ENCODE results near the gene PXMP4. TPM values are rescaled to one million over a fixed set of nuclear protein-coding genes. Genes with fewer than 3 reads are reported as not detected.

PXMP4 gene
- total RNA-seq, 1 donor from 2014 or later: 19.5 TPM

DNA sequence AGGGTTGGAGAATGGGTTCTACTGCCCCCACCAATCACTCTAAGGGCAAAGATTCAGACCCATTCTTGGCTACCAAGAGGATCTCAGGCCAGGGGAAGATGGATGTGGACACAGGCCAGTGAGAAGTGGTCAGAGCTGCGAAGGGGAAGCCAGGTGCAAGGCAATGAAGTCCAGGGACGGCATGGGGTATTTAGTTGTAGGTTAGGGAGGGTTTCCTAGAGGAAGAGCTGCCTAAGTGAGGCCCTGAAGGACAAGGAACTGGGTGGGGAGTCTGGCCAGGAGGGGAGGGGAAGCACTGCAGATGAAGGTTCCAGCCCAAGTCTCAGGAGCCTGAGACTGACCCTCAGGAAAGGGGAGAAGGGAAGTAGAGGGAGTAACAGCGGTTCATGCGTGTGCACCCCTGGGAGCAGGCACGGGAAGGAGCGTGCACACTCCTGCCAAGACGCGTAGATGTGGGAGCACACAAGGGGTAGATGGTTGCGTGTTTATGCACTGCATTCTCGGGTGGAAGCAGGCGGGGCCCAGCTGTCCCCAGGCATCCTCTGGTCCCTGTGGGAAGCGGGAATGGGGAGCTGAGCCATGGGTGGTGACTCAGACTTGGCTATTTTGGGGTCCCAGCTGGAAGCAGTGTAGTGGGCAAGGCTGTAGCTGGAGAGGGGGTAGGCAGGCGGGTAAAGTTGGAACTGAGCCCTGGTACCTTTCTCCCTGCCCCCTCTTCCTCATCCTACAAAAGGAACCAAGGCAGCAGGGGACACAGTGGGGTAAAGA, 50.1 kb downstream of the PXMP4 start:
- DNase-seq (ENCODE audit: low spot score): no peak

DNA sequence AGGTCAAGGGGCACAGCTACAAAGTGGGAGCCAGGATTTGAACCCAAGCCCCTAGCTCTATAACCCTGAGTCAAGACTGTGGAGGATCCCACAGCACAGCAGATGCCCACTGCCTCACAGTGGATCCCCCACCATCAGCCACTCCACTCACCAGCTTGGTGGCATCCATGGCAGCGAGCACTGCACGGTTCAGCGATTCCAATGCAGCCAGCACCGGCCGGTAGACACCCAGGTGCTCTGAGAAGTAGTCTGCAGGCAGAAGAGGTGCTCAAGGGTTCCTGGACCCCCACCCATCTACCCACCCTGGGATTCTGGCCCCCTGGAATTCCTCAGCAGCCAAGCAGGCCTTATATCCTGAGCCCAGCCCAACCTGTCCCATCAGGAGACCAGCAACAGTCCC, 50.9 kb downstream of the PXMP4 start:
- DNase-seq (ENCODE audit: low spot score): no peak

DNA sequence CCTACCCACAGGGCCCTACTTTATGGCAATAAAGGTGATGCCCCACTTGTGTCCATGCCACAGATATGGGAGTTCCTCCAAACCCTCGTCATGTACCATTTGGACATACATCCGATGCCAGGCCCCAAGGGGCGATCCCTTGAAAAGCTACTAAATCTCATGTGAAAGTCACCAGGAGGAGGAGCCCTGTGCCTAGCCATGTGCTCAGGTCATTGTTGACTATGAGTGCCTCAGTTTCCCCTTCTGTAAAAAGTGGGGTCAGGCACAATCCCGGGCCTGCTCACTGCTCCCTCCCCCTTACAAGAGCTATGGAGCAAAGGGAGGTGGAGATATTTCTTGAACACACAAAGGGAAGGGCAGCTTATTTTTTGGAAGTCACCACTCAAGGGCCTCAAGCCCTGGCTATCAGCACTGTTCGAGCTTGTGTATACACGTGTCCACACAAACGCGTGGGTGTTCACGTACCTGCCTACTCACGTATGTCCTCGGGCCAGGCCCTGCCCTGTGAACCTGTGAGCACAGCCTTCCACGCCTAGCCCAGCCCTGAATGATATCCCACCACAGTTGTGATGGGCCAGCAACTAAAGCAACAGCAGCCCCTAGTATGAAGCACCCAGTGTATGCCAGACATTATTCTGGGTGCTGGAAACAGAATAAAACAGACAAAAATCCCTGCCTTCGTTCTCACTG, 51.5 kb downstream of the PXMP4 start:
- DNase-seq (ENCODE audit: low spot score): no peak

DNA sequence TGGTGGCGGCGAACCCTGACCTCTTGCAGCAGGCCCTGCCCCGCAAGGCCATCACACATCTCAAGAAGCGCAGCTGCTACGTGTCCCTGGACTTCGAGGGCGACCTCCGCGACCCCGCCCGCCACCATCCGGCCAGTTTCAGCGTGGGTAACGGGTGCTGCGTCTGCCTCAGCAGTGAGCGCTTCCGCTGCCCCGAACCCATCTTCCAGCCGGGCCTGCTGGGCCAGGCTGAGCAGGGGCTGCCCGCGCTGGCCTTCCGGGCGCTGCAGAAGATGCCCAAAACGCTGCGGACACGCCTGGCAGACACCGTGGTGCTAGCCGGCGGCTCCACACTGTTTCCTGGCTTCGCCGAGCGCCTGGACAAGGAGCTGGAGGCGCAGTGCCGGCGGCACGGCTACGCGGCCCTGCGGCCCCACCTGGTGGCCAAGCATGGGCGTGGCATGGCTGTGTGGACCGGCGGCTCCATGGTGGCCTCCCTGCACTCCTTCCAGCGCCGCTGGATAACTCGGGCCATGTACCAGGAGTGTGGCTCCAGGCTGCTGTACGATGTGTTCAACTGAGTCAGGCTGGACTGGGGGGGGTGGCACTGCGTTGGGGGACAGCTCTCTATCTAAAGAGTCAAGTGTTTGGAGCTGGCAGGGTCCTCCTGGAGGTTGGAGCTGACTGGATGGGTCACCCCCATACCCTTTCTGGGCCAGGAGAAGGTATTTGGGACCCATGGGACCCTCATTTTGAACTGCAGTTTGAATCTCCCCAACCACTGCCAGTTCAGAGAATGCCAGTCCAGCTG, 52.2 kb downstream of the PXMP4 start:
- peak; percentile 79 for DNase-seq (ENCODE audit: low spot score)

DNA sequence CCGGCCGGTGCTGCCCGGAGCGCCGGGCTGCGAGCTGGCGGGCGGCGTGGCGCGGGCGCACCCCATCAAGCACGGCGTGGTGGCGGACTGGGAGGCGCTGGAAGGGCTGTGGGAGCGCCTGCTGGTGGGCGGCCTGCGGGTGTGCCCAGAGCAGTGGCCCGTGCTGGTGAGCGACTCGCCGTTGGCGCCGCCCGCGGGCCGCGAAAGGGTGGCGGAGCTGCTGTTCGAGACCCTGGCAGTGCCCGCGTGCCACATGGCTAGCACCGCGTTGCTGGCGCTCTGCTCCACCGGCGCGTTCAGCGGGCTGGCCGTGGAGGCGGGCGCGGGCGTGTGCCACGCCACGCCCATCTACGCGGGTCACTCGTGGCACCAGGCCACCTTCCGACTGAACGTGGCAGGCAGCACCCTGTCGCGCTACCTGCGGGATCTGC, 52.9 kb downstream of the PXMP4 start:
- DNase-seq (ENCODE audit: low spot score): no peak

DNA sequence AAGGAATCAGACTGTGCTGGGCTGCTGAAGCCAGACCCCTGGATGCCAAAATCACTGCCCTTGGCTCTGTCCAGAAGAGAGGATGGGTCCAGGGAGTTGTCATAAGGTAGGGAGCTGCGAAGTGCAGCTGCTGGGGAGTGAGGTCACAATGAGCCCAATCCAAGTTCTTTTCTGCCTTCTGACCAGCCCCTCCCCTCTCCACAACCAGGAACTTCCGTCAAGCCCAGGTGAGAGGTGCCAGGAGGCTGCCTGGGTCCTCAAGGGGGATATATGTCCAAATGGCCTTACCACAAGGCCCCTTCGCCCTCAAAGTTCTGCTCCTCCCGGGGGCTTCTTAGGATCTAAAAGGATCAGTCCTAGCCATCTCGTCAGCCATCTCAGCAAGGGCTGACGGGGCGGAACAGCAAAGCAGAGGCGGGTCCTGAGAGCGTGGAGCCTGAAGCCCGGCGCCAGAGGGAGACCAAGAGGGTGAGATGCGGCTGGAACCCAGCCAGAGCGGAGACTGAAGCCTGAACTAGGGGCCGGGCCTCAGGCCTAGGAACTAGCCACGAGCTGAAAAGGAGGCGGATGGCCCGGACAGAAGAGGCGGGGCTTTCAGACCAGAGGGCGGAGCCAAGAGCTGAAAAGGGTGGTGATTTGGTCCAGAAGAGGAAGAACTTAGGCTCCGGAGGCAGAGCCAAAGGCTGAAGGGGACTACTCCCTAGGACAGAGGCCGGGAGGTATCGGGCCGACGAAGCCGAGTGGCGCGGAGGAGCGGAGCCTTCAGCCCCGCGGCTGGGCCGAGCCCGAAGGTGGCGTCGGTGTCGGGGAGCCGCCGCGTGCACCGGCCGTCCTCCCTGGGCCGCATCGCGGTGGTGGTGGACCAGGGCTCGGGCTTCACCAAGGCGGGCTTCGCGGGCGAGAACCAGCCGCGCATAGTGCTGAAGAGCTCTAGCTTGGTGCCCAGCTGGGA, 53.5 kb downstream of the PXMP4 start, which contains the start of gene ACTL10:
TSS of gene ACTL10 (plus strand) at position 651 of the 952 bp plus-strand sequence. CDS start 555 bp downstream, outside the sequence.
- DNase-seq (ENCODE audit: low spot score): peak; percentile 98

DNA sequence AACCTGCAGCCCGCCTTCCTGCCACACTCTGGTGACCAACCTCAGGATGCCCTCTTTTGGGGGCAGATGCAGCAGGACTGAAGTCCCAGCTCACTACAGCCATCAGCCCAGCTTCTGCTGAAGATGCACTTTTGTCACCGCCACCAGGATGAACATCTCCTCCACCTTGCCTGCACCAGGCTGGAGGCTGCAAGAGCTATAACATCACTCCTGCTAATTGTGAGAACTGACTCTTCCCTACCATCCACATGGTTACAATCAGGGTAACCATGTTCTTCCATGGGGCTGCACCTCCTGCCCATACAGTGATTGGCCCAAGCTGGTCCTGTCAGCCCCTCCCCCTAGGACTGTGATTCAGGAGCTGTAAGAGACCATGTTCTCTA, 55.4 kb downstream of the PXMP4 start:
- no peak for DNase-seq (ENCODE audit: low spot score)

DNA sequence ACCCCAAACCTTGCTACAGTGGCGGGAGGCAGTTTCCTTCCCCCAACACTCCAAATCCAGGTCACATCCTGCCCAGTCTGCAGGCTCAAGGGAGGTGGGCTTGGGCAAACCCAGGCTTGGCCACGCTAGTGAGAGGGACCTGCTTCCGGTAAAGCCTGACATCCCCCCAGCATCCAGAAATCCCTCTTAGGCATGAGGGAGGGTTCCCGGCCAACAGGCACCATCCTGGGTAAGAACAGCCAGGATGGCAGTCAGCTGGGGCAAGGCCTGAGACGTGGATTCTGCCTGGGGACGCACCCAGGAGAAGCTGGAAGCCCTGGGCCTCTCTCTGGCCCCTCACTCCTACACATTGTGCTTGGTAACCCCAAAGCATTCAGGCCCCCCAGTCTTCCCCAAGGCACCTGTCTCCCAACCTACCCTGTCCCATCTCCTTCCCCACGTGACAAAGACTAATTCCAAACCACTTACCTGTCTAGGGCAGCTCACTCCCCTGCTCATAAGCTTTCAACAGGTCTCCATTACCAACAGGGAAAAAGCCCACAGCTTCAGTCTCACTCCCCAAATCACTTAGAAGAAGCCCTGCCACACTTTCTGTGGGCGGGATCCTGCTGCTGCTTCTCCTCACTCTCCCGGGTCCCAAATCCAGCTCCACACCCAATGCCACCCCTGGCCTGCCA, 55.9 kb downstream of the PXMP4 start:
- DNase-seq (ENCODE audit: low spot score): no peak

DNA sequence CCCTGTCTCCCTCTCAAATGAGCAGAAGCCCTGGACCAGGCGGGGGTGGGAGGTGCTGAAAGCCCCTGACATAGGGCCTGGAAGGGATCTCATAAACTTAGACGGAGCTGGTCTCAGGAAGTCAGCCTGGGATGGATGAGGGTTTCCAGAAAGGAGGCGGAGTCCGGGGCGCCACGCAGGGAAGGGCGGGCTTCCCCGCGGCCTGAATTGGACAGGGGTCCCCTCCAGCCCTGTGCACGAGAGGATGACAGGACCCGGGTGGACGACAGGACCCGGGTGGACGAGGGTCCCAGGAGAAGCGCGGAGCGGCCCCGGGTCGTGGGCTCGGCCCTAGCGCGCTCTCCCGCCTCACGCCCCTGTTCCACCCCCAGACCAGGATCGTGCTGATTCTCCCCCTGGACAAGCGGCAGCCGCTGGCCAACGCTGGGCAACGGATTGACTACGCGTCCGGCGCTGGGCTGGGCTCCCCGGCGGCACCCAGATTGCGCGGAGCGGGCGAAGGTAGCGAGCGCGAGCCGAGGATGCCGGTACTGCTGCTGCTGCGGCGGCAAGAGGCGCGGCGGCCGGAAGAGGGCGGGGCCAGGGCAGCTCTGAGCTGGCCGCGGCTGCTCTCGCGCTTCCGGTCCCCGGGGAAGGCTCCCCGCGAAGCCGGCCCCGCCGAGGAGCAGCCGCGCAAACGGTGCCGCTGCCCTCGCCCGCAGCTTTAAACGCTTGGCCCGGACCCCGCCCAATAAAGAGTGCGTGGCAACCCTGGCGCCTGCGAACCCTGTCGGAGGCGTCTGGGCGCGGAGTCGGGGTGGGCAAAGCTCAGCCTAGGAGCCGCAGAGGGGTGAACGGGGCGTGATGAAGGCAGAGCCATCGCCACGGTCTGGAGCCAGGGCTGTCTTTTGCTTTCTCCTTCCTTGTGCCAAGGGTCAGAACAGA, 56.7 kb downstream of the PXMP4 start:
- peak; percentile 85 for DNase-seq (ENCODE audit: low spot score)

DNA sequence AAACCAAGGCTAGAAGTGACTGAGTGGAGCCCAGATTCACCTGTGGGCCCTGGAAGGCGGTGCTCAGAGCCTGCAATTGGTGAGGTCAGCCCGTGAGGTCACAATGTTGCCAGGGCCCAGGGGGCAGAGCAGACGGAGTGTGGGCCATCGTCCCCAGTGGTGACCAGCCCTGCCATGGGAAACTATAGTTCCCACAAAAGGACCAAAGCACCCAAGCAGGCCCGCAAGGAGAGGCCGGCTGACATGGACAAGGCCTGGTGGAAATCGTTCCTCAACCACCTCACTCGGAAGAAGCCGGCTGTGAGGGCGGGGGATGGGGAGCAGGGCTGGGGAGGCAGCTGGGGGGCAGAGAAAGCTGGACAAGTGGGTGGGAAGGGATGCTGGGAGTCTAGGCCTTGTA, 57.9 kb downstream of the PXMP4 start, which contains the start of gene C20orf144:
TSS of gene C20orf144 (plus strand) at position 156 of the 400 bp plus-strand sequence. CDS start at position 175, 19 bp downstream.
- DNase-seq (ENCODE audit: low spot score): no peak

DNA sequence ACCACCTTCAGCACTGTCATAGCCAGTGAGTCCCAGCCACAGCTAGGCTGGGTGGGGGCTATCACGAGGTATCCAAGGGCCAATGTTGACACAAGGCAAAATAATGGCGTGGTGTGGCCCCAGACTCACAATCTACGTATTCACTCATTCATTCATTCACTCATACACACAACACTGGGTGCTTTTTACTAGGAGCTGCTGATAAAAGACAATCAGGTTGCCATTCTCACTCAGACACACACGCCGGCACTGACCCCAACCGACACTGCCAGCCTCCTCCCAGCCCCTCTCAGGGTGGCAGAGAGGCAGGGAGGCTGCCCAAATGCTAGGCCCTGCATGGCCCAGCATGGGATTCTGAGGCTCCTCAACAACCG, 59.4 kb downstream of the PXMP4 start:
- no peak for DNase-seq (ENCODE audit: low spot score)

DNA sequence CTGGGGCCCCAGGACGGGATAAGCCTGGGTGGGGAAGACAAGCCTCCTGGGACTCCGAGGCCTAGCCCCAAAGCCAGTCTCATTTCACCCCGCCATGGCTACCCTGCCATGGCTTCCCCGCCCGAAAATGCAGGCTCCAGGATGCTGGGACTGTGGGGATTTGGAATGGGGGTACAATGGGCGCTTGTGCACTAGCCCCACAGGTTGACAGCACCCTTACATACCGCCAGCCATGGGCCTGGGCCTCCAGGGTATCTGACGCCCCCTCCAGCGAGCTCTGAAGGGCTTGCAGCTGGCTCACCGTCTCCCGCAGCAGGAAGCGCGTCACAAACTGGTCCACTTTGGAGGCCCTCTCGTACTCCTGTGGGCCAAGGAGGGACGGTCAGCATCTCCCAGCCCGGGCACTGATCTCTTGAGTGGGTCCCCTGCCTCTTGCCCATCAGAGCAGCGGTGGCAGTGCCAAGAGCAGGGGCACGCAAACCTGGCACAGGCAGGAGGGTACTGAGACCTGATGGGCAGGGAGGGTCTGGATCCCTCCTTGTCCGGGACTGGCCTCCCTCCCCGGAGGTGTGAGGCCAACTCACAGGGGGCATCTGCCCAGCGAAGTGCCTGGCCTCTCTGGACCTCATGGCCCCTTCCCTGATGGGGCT, 60.0 kb downstream of the PXMP4 start:
- DNase-seq (ENCODE audit: low spot score): no peak

DNA sequence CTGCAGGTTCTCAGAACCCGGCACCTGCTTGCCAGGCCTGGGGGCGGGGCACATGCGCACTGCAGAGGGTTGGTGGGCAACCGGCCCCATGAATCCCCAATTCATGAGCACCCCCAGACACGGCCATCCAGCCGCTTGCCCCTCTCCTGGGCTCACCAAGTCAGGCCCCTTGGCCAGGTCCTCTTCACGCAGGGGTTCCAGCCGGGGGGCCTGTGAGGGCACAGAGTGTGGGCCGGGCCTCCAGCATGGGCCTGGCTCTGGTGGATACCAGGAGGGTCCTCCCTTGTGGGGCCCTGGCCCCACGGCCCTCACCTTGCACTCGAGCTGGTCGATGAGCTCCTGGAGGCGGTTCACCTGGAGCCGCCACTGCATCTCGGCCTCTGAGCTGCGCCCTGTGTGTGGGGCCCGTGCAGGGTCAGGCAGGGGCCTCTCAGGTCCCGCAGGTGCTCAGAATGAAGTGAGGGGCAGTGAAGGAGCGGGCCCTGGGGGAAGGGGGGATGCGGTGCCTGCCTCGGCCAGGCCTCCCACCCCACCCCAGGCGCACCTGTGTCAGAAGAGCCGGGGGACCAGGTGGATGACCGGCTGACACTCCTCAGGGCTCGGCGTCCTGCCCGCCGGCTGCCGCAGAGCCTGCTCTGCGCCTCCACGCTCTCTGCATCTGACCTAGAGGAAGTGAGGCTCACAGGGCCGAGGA, 60.6 kb downstream of the PXMP4 start:
- DNase-seq (ENCODE audit: low spot score): no peak

DNA sequence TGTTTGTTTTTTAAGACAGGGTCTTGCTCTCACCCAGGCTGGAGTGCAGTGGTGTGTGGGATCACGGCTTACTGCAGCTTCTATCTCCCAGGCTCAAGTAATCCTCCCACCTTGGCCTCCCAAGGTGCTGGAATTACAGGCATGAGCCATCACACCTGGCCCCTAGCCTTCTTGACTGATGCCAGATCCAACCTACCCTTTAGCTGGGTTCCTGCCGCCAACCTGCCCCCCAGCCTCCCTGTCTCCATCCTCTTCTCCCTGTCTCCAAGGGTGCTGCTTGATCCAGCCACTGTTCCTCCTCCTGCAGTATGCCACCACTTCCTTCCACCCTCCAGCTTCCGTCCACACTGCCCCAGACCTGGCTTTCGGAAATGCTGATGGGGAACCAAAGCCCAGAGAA, 61.2 kb downstream of the PXMP4 start:
- DNase-seq (ENCODE audit: low spot score): no peak

DNA sequence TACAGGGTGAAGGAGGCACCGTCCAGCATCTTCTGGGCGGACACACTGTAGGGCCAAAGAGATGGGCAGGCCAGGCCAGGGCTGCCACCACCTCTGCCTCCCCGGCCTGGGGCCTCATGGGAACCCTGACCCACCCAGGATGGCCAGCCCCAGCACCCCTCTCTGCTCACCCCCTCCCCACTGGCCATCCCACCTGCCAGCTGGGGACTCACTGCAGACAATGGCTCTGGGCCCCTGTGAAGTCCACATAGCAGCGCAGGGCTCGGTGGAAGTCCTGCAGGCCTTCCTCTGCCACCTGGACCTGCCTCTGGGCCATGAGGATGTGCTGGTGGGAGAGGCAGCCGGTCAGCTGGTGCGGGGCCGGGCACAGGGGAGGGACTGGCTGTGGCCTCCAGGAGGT, 61.6 kb downstream of the PXMP4 start:
- DNase-seq (ENCODE audit: low spot score): no peak

DNA sequence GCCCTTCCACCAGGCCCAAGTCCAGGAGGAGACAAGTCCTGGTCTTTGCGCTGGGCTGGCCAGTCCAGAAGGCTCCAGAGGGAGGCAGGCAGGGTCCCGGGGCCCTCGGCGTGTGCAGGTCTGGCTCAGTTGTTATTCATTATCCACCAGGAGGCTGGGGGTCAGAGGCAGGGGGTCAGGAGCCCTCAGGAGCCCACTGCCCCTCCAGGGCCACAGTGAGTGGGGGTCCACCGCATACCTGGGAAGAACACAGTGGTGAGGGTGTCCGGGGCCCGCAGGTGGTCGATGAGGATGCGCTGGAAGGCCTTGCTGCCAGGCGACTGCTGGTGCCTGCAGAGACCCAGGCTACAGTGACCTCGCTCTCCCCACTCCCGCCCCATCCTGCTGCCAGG, 62.4 kb downstream of the PXMP4 start:
- DNase-seq (ENCODE audit: low spot score): no peak

DNA sequence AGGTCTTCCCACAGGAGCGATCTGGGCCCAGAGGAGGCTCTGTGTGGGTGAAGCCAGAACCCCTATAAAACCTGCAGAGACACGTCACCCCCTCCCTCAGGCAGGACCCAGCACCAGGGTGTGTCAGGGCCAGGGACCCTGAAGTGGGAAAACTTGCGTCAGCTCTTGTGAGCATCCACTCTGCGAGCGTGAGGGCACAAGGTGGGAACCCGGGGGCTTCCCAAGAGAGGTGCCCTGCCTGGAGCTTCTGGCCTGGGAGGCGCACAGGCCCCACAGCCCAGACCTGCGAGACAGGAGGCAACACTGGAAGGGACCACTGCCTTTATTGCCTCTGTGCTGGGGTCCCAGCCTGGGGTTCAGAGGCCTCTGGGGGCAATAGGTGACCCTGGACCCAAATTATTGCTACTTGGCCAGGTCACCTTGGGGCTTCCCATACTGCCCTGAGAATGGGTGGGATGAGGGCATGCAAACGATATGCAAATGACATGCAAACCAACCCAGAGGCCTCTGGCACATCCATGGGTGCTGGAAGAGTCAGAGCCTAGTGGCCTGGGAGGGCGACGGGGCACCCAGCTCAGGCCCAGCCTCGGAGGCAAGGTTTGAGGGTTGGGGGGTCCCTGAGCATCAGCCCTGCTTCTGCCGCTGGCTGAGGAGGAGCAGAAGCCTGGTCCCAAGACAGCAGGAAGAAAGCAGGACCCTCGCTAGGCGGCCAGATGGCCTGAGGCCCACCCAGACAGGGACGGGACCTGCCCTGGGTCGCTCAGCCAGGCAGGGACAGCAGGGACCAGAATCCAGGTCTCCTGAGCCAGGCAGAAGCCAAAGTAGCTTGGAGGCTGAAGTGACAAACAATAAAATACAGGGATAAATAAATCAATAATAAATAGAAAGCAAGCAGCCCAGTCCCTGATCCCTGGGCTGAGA, 63.1 kb downstream of the PXMP4 start:
- DNase-seq (ENCODE audit: low spot score): no peak

Data from ureter (tissue), 1 donor.